ENCODE data around the gene FCRLB. TPM values are rescaled to one million over a fixed set of nuclear protein-coding genes. Genes with fewer than 3 reads are reported as not detected.

FCRLB gene
- total and polyA plus RNA-seq, 2 donors (not counting 1 experiment from before 2014, with no cell fraction given), result 3.8 to 6.4 TPM

DNA sequence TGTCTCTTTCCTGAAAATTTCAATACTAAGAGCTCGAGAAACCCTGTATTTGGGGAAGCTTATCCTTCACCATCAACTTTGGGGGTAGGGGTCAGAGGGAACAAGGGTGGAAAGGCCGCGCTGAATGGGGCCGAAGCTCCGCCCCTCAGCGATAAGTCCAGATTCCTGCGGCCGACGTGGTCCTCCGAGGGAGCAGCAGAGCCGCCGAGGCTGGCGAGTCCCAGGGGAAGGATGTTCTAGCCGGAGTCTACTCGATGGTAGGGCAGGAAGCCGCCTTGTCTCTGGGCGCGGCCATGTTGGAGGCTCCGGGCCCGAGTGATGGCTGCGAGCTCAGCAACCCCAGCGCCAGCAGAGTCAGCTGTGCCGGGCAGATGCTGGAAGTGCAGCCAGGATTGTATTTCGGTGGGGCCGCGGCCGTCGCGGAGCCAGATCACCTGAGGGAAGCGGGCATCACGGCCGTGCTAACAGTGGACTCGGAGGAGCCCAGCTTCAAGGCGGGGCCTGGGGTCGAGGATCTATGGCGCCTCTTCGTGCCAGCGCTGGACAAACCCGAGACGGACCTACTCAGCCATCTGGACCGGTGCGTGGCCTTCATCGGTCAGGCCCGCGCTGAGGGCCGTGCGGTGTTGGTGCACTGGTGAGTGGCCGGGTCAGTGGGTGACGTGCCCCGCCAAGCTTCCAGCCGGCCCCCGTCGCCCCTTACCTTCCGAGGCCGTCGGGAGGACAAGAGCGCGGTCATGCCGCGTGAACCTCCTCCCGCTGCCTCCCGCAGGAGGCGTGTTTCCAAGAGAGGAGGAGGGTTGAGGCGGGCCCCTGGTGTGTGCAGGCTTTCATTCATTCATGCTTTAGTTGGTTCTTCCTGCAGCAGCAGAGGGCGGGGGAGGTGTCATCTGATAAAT is 28.4 kb downstream of the FCRLB start, which contains the start of gene DUSP12:
TSS of gene DUSP12 (plus strand) at position 278 of the 899 bp plus-strand sequence. CDS start at position 294, 16 bp downstream.
- DNase-seq (peak; percentile 93), ATAC-seq (ENCODE audit: low read depth) (peak; percentile 98)
- Mint-ChIP-seq H3K9me3 (ENCODE audit: insufficient read depth) (no peaks in the 10 kb centered on the region), H3K27ac (peak within 1 kb of the TSS; percentile 97), H3K4me1 (peaks cover 32% of the 10 kb centered on the region), H3K4me3 (peak within 1 kb of the TSS; percentile 100), H3K27me3 (peaks cover 8% of the 10 kb centered on the region)
- Histone ChIP-seq H3K36me3 (replicated peaks in 1 of 2; ENCODE audit: control extremely low read depth in 1 of 2, control insufficient read depth in 1 of 2, extremely low read depth in 1 of 2, insufficient read depth in 2 of 2, low read length in 1 of 2) (peaks cover 11 to 22% of the 10 kb centered on the region in 2 experiments), H3K27ac (ENCODE audit: low read length in 2 of 2) (peak within 1 kb of the TSS; percentile 29 to 66), H3K9me3 (ENCODE audit: control extremely low read depth in 1 of 3, control insufficient read depth in 2 of 3, insufficient read depth in 1 of 3, low read length in 2 of 3) (no peaks in the 10 kb centered on the region), H3K4me1 (ENCODE audit: control insufficient read depth in 2 of 2, insufficient read depth in 2 of 2, low read length in 2 of 2) (peaks cover 18 to 27% of the 10 kb centered on the region in 2 donors), H3K9ac (ENCODE audit: low read length) (peak within 1 kb of the TSS; percentile 83), H3K4me3 (ENCODE audit: control extremely low read depth in 1 of 5, extremely low read depth in 1 of 5, insufficient read depth in 1 of 5, low read depth in 2 of 5, low read length in 4 of 5) (peak within 1 kb of the TSS; percentile 59 to 94 (median 83)), H3K4me2 (replicated peaks; ENCODE audit: low read depth, low read length, poor library complexity, severe bottlenecking) (peak within 1 kb of the TSS; percentile 84), H4K20me1 (ENCODE audit: control insufficient read depth, insufficient read depth, low read length, poor library complexity, severe bottlenecking) (no peaks in the 10 kb centered on the region), H2AFZ (ENCODE audit: insufficient read depth, low read depth, low read length, poor library complexity, severe bottlenecking) (peak within 1 kb of the TSS; percentile 90), H3K27me3 (replicated peaks in 1 of 4; ENCODE audit: control extremely low read depth in 1 of 4, control insufficient read depth in 3 of 4, insufficient read depth in 4 of 4, low read length in 3 of 4) (no peaks in the 10 kb centered on the region), H3K79me2 (ENCODE audit: control insufficient read depth, insufficient read depth, low read length) (peaks cover 31% of the 10 kb centered on the region)
- intact Hi-C loops (cut with micrococcal nuclease), result loop anchor here (1.0 to 10.0 kb wide), 4 partner anchors 13 to 1825 kb away; partner anchors contain the start of genes ATF6 and TAGLN2
- ChIA-PET CTCF (interaction anchor here (0.6 to 3.8 kb wide), 13 partner anchors 10 to 524 kb away, joined by 3 to 56 read pairs (median 4); no protein-coding TSS in a partner anchor), POLR2A (interaction anchor here (0.6 to 2.8 kb wide), 6 partner anchors 8 to 548 kb away, joined by 3 to 14 read pairs (median 5); partner anchors contain the start of gene NDUFS2)
- under 1% methylated on average over 62 of the region's 65 CpGs for WGBS (ENCODE audit: insufficient coverage)
- no peak for TF ChIP-seq EZH2 (IDR thresholded peaks at IDR 0.05; ENCODE audit: borderline replicate concordance, insufficient read depth, low read depth, low read length, poor library complexity, severe bottlenecking)
- TF ChIP-seq, protein P1, sequence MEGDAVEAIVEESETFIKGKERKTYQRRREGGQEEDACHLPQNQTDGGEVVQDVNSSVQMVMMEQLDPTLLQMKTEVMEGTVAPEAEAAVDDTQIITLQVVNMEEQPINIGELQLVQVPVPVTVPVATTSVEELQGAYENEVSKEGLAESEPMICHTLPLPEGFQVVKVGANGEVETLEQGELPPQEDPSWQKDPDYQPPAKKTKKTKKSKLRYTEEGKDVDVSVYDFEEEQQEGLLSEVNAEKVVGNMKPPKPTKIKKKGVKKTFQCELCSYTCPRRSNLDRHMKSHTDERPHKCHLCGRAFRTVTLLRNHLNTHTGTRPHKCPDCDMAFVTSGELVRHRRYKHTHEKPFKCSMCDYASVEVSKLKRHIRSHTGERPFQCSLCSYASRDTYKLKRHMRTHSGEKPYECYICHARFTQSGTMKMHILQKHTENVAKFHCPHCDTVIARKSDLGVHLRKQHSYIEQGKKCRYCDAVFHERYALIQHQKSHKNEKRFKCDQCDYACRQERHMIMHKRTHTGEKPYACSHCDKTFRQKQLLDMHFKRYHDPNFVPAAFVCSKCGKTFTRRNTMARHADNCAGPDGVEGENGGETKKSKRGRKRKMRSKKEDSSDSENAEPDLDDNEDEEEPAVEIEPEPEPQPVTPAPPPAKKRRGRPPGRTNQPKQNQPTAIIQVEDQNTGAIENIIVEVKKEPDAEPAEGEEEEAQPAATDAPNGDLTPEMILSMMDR (IDR thresholded peaks at IDR 0.05), result no peak

Data from B cell (primary cell).